GM12878 (cell line): ENCODE results near the gene OR1J2. TPM values are rescaled to one million over a fixed set of nuclear protein-coding genes. Genes with fewer than 3 reads are reported as not detected.

Experiments
- ATAC-seq: fragments of 200-7000 bp; cut with Tn5 transposase; 3 replicates; pipeline ENCODE4 v1.9.1; 2020; ENCODE audit warnings: mild to moderate bottlenecking, moderate library complexity
- BruUV-seq: library from RNA; stranded (reverse); fragments of 400-500 nt; replicated peaks from 2 replicates; lab custom pipeline; 2021; lab: Mats Ljungman, UMichigan
- CTCF ChIA-PET: fragments of 300-600 bp; sonication (Branson Sonifier 250); formaldehyde crosslinking; extraction: SDS; loops from one replicate; lab custom pipeline; 2021; ENCODE audit warnings: inconsistent platforms; lab: Yijun Ruan, JAX
- POLR2A ChIA-PET: fragments of 350-600 bp; formaldehyde crosslinking; extraction: SDS; loops from one replicate; lab custom pipeline; 2021; ENCODE audit warnings: inconsistent platforms; lab: Charles Lee
- RAD21 ChIA-PET: fragments of 300-600 bp; sonication (Branson Sonifier 250); formaldehyde crosslinking; loops from one replicate; lab custom pipeline; 2023; ENCODE audit warnings: antibody characterized with exemption; ENCODE audit not compliant: unreplicated experiment; lab: Charles Lee
- SMC1A ChIA-PET: fragments of 300-600 bp; sonication (Branson Sonifier 250); formaldehyde crosslinking; loops from one replicate; lab custom pipeline; 2023; ENCODE audit not compliant: unreplicated experiment, uncharacterized antibody; lab: Charles Lee
- DNase-seq: peaks from one replicate; pipeline ENCODE4 v3.0.0-alpha.2; 2011; ENCODE audit warnings: low read depth, low spot score
- FAIRE-seq: peaks from 3 replicates; lab custom pipeline; 2011; peaks lifted over from hg19 to GRCh38; lab: Jason Lieb, UNC
- H2AFZ ChIP-seq: 2 replicates; pipeline ENCODE4 v1.6.0; 2011; ENCODE audit warnings: low read depth, low read length, control low read depth; ENCODE audit not compliant: control insufficient read depth
- H3K27ac ChIP-seq: 2 replicates; pipeline ENCODE4 v1.5.1; 2011; ENCODE audit warnings: control low read depth; ENCODE audit not compliant: control insufficient read depth, insufficient read depth
- H3K27me3 ChIP-seq, 2 experiments: replicated peaks in 1 of 2; 2 replicates each; pipeline versions ENCODE4 v1.6.0 to v1.6.1; 2011; ENCODE audit warnings: low read length in 1 of 2; ENCODE audit not compliant: control insufficient read depth in 2 of 2, insufficient read depth in 2 of 2
- H3K36me3 ChIP-seq, 2 experiments: 2 replicates each; pipeline ENCODE4 v1.5.1; 2011; ENCODE audit warnings: low read length in 1 of 2; ENCODE audit not compliant: control insufficient read depth in 2 of 2, insufficient read depth in 2 of 2
- H3K4me1 ChIP-seq: 2 replicates; pipeline ENCODE4 v1.6.1; 2011; ENCODE audit warnings: mild to moderate bottlenecking, low read length, moderate library complexity, mixed read lengths; ENCODE audit not compliant: control insufficient read depth, insufficient read depth
- H3K4me2 ChIP-seq: 2 replicates; pipeline ENCODE4 v1.6.0; 2011; ENCODE audit warnings: control low read depth; ENCODE audit not compliant: control insufficient read depth, insufficient read depth
- H3K4me3 ChIP-seq: fragments of 200-600 bp; sonication (generic); 2 replicates; pipeline ENCODE4 v1.5.1; 2016
- H3K79me2 ChIP-seq: 2 replicates; pipeline ENCODE4 v1.6.0; 2011; ENCODE audit warnings: low read length; ENCODE audit not compliant: control insufficient read depth, insufficient read depth
- H3K9ac ChIP-seq: 2 replicates; pipeline ENCODE4 v1.8.0; 2011; ENCODE audit warnings: low read length, control low read depth, mixed read lengths; ENCODE audit not compliant: control insufficient read depth, insufficient read depth
- H3K9me3 ChIP-seq: replicated peaks from 3 replicates; pipeline ENCODE4 v1.5.1; 2011; ENCODE audit warnings: mild to moderate bottlenecking, low read length; ENCODE audit not compliant: control insufficient read depth, insufficient read depth
- H4K20me1 ChIP-seq: 2 replicates; pipeline ENCODE4 v1.6.0; 2011; ENCODE audit not compliant: control insufficient read depth, insufficient read depth
- ATF7 ChIP-seq: fragments of 450-650 bp; IDR thresholded peaks from 2 replicates; pipeline ENCODE4 v1.6.1; 2016; ENCODE audit warnings: low read depth, mild to moderate bottlenecking
- CREB1 ChIP-seq: IDR thresholded peaks from 2 replicates; pipeline ENCODE4 v1.6.1; 2012; ENCODE audit warnings: low read depth, mild to moderate bottlenecking, inconsistent platforms
- DPF2 ChIP-seq: fragments of 450-650 bp; IDR thresholded peaks from 2 replicates; pipeline ENCODE4 v1.6.1; 2017; ENCODE audit warnings: mild to moderate bottlenecking
- ESRRA ChIP-seq: IDR thresholded peaks from 2 replicates; pipeline ENCODE4 v1.6.1; 2012; ENCODE audit warnings: mild to moderate bottlenecking, low read length, improper control_type of control experiment
- POLR2AphosphoS5 ChIP-seq: IDR thresholded peaks from 2 replicates; pipeline ENCODE4 v1.6.1; 2011; ENCODE audit warnings: mild to moderate bottlenecking, low read length, inconsistent platforms
- RAD21 ChIP-seq: IDR thresholded peaks from 2 replicates; pipeline ENCODE4 v1.6.1; 2011; ENCODE audit warnings: mild to moderate bottlenecking, low read depth, low read length, moderate library complexity; ENCODE audit not compliant: insufficient read depth
- RBBP5 ChIP-seq: fragments of 200-600 bp; sonication (generic); conservative IDR thresholded peaks from 2 replicates; pipeline ENCODE4 v1.6.1; 2016
- SMARCA5 ChIP-seq: fragments of 450-650 bp; IDR thresholded peaks from 2 replicates; pipeline ENCODE4 v1.6.1; 2017; ENCODE audit warnings: mild to moderate bottlenecking
- ZNF217 ChIP-seq: fragments of 450-650 bp; IDR thresholded peaks from 2 replicates; pipeline ENCODE4 v1.6.1; 2017; ENCODE audit warnings: antibody characterized with exemption, mild to moderate bottlenecking
- WGBS: methylation state at CpG from one replicate; pipeline ENCODE4 v1.1.6; 2016; ENCODE audit warnings: low lambda C conversion rate; ENCODE audit not compliant: insufficient replicate concordance, insufficient coverage; ENCODE audit errors: missing lambda C conversion rate; 5-methylcytosine and 5-hydroxymethylcytosine counted together
- in situ Hi-C: fragments of 300-500 bp; cut with MboI; formaldehyde crosslinking; loops from 9 replicates; pipeline ENCODE4 v1.14.3; 2018; ENCODE audit warnings: mixed read lengths
- intact Hi-C: fragments of 100-400 bp; cut with micrococcal nuclease; formaldehyde crosslinking; loops from one replicate; pipeline ENCODE4 v1.14.2; 2022; ENCODE audit not compliant: unreplicated experiment
- polyA plus RNA-seq, 11 experiments: library from polyadenylated mRNA; depleted of rRNA in 4 of 11; unstranded in 6 of 11; stranded (reverse) in 5 of 11; fragments of >200 nt; fragmentation: Nextera tagmentation in 4 of 11; fragmentation: Illumina TruSeq in 1 of 11; extraction: Ambion mirVana in 4 of 11; extraction: Trizol in 1 of 11; gene quantifications; 1 replicate in 1 of 11; 2 replicates in 10 of 11; pipeline versions ENCODE4 v1.2.1 to v1.2.3, GENCODE V29; 2011 to 2016; ENCODE audit warnings: inconsistent platforms in 2 of 11, missing spikeins in 2 of 11, low read depth in 1 of 11
- total RNA-seq, 4 experiments: library from RNA; depleted of rRNA in 3 of 4; stranded (reverse); fragments of >200 nt in 3 of 4; fragmentation: Illumina TruSeq in 1 of 4; extraction: Trizol in 1 of 4; gene quantifications; 2 replicates each; pipeline versions ENCODE4 v1.2.1 to v1.2.3, GENCODE V29; 2013 to 2021
- TF ChIP-seq, protein P1 (sequence below), 3 experiments: IDR thresholded peaks in 2 of 3; conservative IDR thresholded peaks in 1 of 3; 2 replicates each; pipeline ENCODE4 v1.5.1; 2011; ENCODE audit warnings: low read depth in 3 of 3, low read length in 3 of 3, mild to moderate bottlenecking in 3 of 3, control low read depth in 2 of 3, moderate library complexity in 2 of 3, inconsistent platforms in 1 of 3, mixed read lengths in 1 of 3; ENCODE audit not compliant: control insufficient read depth in 2 of 3, insufficient read depth in 1 of 3; ENCODE audit errors: extremely low read depth in 1 of 3
- TF ChIP-seq, protein P2 (sequence below): fragments of 450-650 bp; IDR thresholded peaks from 2 replicates; pipeline ENCODE4 v1.6.1; 2017; ENCODE audit warnings: mild to moderate bottlenecking, low read depth, inconsistent platforms; ENCODE audit not compliant: poor library complexity, severe bottlenecking
- TF ChIP-seq, protein P3 (sequence below): IDR thresholded peaks from 2 replicates; pipeline ENCODE4 v1.6.1; 2012; ENCODE audit warnings: low read length, inconsistent platforms
- TF ChIP-seq, protein P4 (sequence below): fragments of 450-650 bp; IDR thresholded peaks from 2 replicates; pipeline ENCODE4 v1.6.1; 2018; ENCODE audit warnings: mild to moderate bottlenecking, low read depth, moderate library complexity; ENCODE audit not compliant: partially characterized antibody

The OR1J2 gene
- total and polyA plus RNA-seq, 10 of the 15 experiments (the other 5 are each of a cell fraction or from before 2014, with no cell fraction given), result 0.07 TPM; not detected in 9

DNA sequence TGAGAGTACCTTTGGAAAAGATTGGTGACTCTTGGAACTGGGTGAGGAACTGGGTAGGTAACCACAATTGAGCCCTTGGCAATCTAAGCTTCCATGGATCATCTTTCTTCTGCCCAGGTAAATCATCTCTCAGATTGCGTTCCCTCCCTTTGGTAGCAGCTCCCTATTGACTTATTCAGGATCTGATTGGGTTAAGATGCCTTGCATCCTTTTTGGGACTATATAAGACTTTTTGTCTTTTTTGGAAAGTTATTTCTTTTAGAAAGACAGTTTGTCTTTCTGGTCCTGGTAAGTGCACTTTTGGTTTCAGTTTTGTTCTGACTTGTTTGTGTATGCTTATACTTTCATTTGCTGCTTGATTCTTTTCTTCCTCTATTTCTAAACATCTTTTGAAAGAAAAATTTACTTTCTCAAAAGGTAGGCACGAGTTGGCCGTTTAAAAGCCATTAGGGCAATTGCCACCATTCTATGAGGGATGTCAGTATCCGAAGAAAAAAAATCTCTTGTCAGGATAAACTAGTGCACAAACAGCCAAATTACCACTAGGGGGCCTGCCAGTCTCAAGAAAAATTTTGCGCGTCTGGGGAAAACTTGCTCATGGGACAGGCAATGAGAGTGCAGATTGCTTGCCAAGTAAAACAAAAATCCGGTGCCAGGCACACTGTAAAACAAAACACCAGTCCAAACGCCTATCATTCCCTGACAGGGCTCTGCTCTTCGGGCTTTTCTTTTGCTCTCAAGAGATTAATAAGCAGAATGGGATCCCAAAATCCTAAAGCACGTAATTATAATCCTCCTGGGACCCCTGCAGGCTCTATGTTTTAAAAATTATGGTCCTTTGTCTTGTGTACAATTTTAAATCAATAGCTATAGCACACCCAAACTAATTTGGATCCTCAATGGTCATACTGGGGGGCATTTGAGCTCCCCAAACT, 45.7 kb upstream of the OR1J2 start:
- H3K27ac ChIP-seq, result peak overlapping the region; percentile 4; the same call in 1 of the 2 replicates
- no peaks in the 10 kb centered on the region for H3K79me2 ChIP-seq
- ATAC-seq, result peak; percentile 84
- DNase-seq, result peak; percentile 45
- H3K9ac ChIP-seq, result no peak overlapping the region
- H3K9me3 ChIP-seq, result no peaks in the 10 kb centered on the region
- peak overlapping the region; percentile 9 for H3K4me2 ChIP-seq
- ChIA-PET POLR2A (no interaction called here), SMC1A (interaction anchor here (0.6 to 4.7 kb wide), 9 partner anchors 10 to 884 kb away, joined by 3 to 63 read pairs (median 3); no protein-coding TSS in a partner anchor), CTCF (interaction anchor here (0.6 to 4.2 kb wide), 27 partner anchors 10 to 881 kb away, joined by 3 to 81 read pairs (median 5); partner anchors contain the start of gene OR1J1), RAD21 (interaction anchor here (0.6 to 1.6 kb wide), 5 partner anchors 10 to 885 kb away, joined by 3 to 10 read pairs (median 5); no protein-coding TSS in a partner anchor)
- H3K4me1 ChIP-seq, result no peaks in the 10 kb centered on the region
- no peaks in the 10 kb centered on the region for H3K36me3 ChIP-seq
- peak; percentile 84 for FAIRE-seq
- in situ Hi-C loops, result loop anchor here (5.0 to 10.0 kb wide), 3 partner anchors 347 to 890 kb away; partner anchors contain the start of gene CRB2
- H3K27me3 ChIP-seq, result no peaks in the 10 kb centered on the region; a peak in 1 of 4 replicates
- WGBS, result 13% methylated on average over 10 of the region's 10 CpGs
- H2AFZ ChIP-seq, result peak overlapping the region; percentile 36
- no peaks in the 10 kb centered on the region for H4K20me1 ChIP-seq
- BruUV-seq, result no TSS peak
- intact Hi-C loops, result loop anchor here (1.0 to 10.0 kb wide), 2 partner anchors 345 to 530 kb away; no protein-coding TSS in a partner anchor
- H3K4me3 ChIP-seq, result peak overlapping the region; percentile 54; the same call in 1 of the 2 replicates
- TF ChIP-seq ESRRA, result 0 out of 2 replicates have a peak, but pooled peaks have one; percentile 43
- TF ChIP-seq RBBP5, result 0 out of 2 replicates have a peak, but pooled peaks have one; percentile 78
- 0 out of 2 replicates have a peak, but pooled peaks have one; percentile 15 for TF ChIP-seq CREB1
- peak; percentile 47; the same call in 1 of the 2 replicates for TF ChIP-seq ZNF217
- peak; percentile 22; the same call in 1 of the 2 replicates for TF ChIP-seq SMARCA5
- peak; percentile 77 for TF ChIP-seq RAD21
- TF ChIP-seq, protein P1, sequence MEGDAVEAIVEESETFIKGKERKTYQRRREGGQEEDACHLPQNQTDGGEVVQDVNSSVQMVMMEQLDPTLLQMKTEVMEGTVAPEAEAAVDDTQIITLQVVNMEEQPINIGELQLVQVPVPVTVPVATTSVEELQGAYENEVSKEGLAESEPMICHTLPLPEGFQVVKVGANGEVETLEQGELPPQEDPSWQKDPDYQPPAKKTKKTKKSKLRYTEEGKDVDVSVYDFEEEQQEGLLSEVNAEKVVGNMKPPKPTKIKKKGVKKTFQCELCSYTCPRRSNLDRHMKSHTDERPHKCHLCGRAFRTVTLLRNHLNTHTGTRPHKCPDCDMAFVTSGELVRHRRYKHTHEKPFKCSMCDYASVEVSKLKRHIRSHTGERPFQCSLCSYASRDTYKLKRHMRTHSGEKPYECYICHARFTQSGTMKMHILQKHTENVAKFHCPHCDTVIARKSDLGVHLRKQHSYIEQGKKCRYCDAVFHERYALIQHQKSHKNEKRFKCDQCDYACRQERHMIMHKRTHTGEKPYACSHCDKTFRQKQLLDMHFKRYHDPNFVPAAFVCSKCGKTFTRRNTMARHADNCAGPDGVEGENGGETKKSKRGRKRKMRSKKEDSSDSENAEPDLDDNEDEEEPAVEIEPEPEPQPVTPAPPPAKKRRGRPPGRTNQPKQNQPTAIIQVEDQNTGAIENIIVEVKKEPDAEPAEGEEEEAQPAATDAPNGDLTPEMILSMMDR (IDR thresholded peaks at IDR 0.05 in 2 of 3, conservative IDR thresholded peaks at IDR 0.05 in 1 of 3; ENCODE audit: control insufficient read depth in 2 of 3, extremely low read depth in 1 of 3, insufficient read depth in 1 of 3, low read depth in 3 of 3, low read length in 3 of 3), result peak; percentile 76 to 81 (median 79)
- no peak for TF ChIP-seq POLR2AphosphoS5
- 0 out of 2 replicates have a peak, but pooled peaks have one; percentile 35 for TF ChIP-seq DPF2
- TF ChIP-seq, protein P2, sequence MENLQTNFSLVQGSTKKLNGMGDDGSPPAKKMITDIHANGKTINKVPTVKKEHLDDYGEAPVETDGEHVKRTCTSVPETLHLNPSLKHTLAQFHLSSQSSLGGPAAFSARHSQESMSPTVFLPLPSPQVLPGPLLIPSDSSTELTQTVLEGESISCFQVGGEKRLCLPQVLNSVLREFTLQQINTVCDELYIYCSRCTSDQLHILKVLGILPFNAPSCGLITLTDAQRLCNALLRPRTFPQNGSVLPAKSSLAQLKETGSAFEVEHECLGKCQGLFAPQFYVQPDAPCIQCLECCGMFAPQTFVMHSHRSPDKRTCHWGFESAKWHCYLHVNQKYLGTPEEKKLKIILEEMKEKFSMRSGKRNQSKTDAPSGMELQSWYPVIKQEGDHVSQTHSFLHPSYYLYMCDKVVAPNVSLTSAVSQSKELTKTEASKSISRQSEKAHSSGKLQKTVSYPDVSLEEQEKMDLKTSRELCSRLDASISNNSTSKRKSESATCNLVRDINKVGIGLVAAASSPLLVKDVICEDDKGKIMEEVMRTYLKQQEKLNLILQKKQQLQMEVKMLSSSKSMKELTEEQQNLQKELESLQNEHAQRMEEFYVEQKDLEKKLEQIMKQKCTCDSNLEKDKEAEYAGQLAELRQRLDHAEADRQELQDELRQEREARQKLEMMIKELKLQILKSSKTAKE, result peak; percentile 70
- peak; percentile 49 for TF ChIP-seq ATF7
- TF ChIP-seq, protein P3, sequence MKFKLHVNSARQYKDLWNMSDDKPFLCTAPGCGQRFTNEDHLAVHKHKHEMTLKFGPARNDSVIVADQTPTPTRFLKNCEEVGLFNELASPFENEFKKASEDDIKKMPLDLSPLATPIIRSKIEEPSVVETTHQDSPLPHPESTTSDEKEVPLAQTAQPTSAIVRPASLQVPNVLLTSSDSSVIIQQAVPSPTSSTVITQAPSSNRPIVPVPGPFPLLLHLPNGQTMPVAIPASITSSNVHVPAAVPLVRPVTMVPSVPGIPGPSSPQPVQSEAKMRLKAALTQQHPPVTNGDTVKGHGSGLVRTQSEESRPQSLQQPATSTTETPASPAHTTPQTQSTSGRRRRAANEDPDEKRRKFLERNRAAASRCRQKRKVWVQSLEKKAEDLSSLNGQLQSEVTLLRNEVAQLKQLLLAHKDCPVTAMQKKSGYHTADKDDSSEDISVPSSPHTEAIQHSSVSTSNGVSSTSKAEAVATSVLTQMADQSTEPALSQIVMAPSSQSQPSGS, result peak; percentile 27; the same call in 1 of the 2 replicates
- TF ChIP-seq, protein P4, sequence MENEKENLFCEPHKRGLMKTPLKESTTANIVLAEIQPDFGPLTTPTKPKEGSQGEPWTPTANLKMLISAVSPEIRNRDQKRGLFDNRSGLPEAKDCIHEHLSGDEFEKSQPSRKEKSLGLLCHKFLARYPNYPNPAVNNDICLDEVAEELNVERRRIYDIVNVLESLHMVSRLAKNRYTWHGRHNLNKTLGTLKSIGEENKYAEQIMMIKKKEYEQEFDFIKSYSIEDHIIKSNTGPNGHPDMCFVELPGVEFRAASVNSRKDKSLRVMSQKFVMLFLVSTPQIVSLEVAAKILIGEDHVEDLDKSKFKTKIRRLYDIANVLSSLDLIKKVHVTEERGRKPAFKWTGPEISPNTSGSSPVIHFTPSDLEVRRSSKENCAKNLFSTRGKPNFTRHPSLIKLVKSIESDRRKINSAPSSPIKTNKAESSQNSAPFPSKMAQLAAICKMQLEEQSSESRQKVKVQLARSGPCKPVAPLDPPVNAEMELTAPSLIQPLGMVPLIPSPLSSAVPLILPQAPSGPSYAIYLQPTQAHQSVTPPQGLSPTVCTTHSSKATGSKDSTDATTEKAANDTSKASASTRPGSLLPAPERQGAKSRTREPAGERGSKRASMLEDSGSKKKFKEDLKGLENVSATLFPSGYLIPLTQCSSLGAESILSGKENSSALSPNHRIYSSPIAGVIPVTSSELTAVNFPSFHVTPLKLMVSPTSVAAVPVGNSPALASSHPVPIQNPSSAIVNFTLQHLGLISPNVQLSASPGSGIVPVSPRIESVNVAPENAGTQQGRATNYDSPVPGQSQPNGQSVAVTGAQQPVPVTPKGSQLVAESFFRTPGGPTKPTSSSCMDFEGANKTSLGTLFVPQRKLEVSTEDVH, result no peak
